ENCODE measurements around the gene BRF1. TPM values are rescaled to one million over a fixed set of nuclear protein-coding genes. Genes with fewer than 3 reads are reported as not detected.

BRF1 gene
- polyA plus RNA-seq, 4 donors, result 18.4 to 28.0 (median 20.2) TPM

Other genes starting within 250 kb of the BRF1 start
- 1 to 10 TPM in 2 of 4 donors, under 1 TPM in 1, not detected in 1; 0.81 to 1.4 (median 1.1) TPM for gene GPR132, start 235.6 kb downstream of the BRF1 start, polyA plus RNA-seq
- 10 to 100 TPM in 1 of 4 donors, 1 to 10 TPM in 3; 2.0 to 15.1 (median 4.8) TPM for gene JAG2, start 132.2 kb downstream of the BRF1 start, polyA plus RNA-seq
- gene NUDT14, start 119.7 kb downstream of the BRF1 start, polyA plus RNA-seq, result 10 to 100 TPM; 25.9 to 68.1 (median 51.7) TPM
- 10 to 100 TPM; 35.4 to 84.1 (median 49.8) TPM for gene BTBD6, start 52.5 kb downstream of the BRF1 start, polyA plus RNA-seq
- gene PACS2, start 13.7 kb upstream of the BRF1 start, polyA plus RNA-seq, result 10 to 100 TPM; 35.4 to 45.8 (median 44.9) TPM
- gene TEX22, start 97.5 kb upstream of the BRF1 start, polyA plus RNA-seq, result under 1 TPM in 2 of 4 donors, not detected in 2; 0.22 to 0.68 TPM
- 10 to 100 TPM; 28.4 to 98.9 (median 51.9) TPM for gene MTA1, start 118.8 kb upstream of the BRF1 start, polyA plus RNA-seq
- 100 to 1,000 TPM in 1 of 4 donors, 10 to 100 TPM in 2, 1 to 10 TPM in 1; 8.9 to 137 (median 34.6) TPM for gene CRIP2, start 173.8 kb upstream of the BRF1 start, polyA plus RNA-seq
- gene CRIP1, start 185.9 kb upstream of the BRF1 start, polyA plus RNA-seq, result 1,000 to 10,000 TPM in 1 of 4 donors, 100 to 1,000 TPM in 2, 10 to 100 TPM in 1; 71.9 to 3,839 (median 386) TPM
- gene TEDC1, start 190.2 kb upstream of the BRF1 start, polyA plus RNA-seq, result 10 to 100 TPM in 3 of 4 donors, 1 to 10 TPM in 1; 6.6 to 28.0 (median 23.8) TPM
- 1 to 10 TPM in 2 of 4 donors, not detected in 2; 1.5 to 2.0 TPM for gene TMEM121, start 225.6 kb upstream of the BRF1 start, polyA plus RNA-seq

All from small intestine (tissue), 4 donors.